Measurements from ENCODE around the gene CASQ2. TPM values are rescaled to one million over a fixed set of nuclear protein-coding genes. Genes with fewer than 3 reads are reported as not detected.

The CASQ2 gene
- total RNA-seq, 1 donor from 2014 or later, result 0.11 TPM

GRCh38 chr1:115755456-115756370 is 12.8 kb downstream of the CASQ2 start:
- Mint-ChIP-seq H3K4me3 (ENCODE audit: unreplicated experiment) (no peak overlapping the region), H3K27me3 (ENCODE audit: low read depth, unreplicated experiment) (peaks cover 19% of the 10 kb centered on the region), H3K36me3 (ENCODE audit: low read depth, unreplicated experiment) (peaks cover 1% of the 10 kb centered on the region), H3K4me1 (ENCODE audit: low read depth, unreplicated experiment) (no peaks in the 10 kb centered on the region), H3K27ac (ENCODE audit: unreplicated experiment) (no peak overlapping the region), H3K9me3 (ENCODE audit: unreplicated experiment) (peaks cover 6% of the 10 kb centered on the region)
- no peak overlapping the region for H3K9ac ChIP-seq (ENCODE audit: low read length)
- no peaks in the 10 kb centered on the region for H3K9me3 ChIP-seq (ENCODE audit: insufficient read depth, low read depth, low read length)
- no peak overlapping the region for H3K4me3 ChIP-seq (ENCODE audit: insufficient read depth, low read depth, low read length)
- H2AFZ ChIP-seq (ENCODE audit: low read depth, low read length), result no peak overlapping the region
- no peaks in the 10 kb centered on the region for H4K20me1 ChIP-seq (ENCODE audit: insufficient read depth, low read length)
- no peaks in the 10 kb centered on the region for H3K36me3 ChIP-seq (ENCODE audit: insufficient read depth, low read length)
- H3K4me1 ChIP-seq (ENCODE audit: insufficient read depth, low read length), result no peaks in the 10 kb centered on the region
- H3K4me2 ChIP-seq (ENCODE audit: low read length), result no peak overlapping the region
- FAIRE-seq (no peak), DNase-seq (ENCODE audit: low read depth) (no peak)
- no peaks in the 10 kb centered on the region for H3K79me2 ChIP-seq (ENCODE audit: insufficient read depth, low read length)
- no peak overlapping the region for H3K27ac ChIP-seq (ENCODE audit: low read depth, low read length)
- H3K27me3 ChIP-seq (ENCODE audit: insufficient read depth, low read length), result no peaks in the 10 kb centered on the region
- no peak for TF ChIP-seq EZH2 (IDR thresholded peaks at IDR 0.05; ENCODE audit: insufficient read depth, low read length)
- TF ChIP-seq, protein P1, sequence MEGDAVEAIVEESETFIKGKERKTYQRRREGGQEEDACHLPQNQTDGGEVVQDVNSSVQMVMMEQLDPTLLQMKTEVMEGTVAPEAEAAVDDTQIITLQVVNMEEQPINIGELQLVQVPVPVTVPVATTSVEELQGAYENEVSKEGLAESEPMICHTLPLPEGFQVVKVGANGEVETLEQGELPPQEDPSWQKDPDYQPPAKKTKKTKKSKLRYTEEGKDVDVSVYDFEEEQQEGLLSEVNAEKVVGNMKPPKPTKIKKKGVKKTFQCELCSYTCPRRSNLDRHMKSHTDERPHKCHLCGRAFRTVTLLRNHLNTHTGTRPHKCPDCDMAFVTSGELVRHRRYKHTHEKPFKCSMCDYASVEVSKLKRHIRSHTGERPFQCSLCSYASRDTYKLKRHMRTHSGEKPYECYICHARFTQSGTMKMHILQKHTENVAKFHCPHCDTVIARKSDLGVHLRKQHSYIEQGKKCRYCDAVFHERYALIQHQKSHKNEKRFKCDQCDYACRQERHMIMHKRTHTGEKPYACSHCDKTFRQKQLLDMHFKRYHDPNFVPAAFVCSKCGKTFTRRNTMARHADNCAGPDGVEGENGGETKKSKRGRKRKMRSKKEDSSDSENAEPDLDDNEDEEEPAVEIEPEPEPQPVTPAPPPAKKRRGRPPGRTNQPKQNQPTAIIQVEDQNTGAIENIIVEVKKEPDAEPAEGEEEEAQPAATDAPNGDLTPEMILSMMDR (IDR thresholded peaks at IDR 0.05; ENCODE audit: insufficient read depth, low read depth, low read length), result no peak

- peaks cover under 1% of the 10 kb centered on the region for H3K4me1 ChIP-seq (ENCODE audit: insufficient read depth, low read length)
- no peak for TF ChIP-seq EZH2 (IDR thresholded peaks at IDR 0.05; ENCODE audit: insufficient read depth, low read length)
- TF ChIP-seq, protein P1 (IDR thresholded peaks at IDR 0.05; ENCODE audit: insufficient read depth, low read depth, low read length), result no peak
- Mint-ChIP-seq H3K27ac (ENCODE audit: unreplicated experiment) (no peak overlapping the region), H3K36me3 (ENCODE audit: low read depth, unreplicated experiment) (peaks cover 1% of the 10 kb centered on the region), H3K9me3 (ENCODE audit: unreplicated experiment) (no peaks in the 10 kb centered on the region), H3K4me3 (ENCODE audit: unreplicated experiment) (no peak overlapping the region), H3K27me3 (ENCODE audit: low read depth, unreplicated experiment) (peaks cover 22% of the 10 kb centered on the region), H3K4me1 (ENCODE audit: low read depth, unreplicated experiment) (no peaks in the 10 kb centered on the region)
- H3K9me3 ChIP-seq (ENCODE audit: insufficient read depth, low read depth, low read length), result no peaks in the 10 kb centered on the region
- no peak overlapping the region for H3K4me3 ChIP-seq (ENCODE audit: insufficient read depth, low read depth, low read length)
- no peak overlapping the region for H3K4me2 ChIP-seq (ENCODE audit: low read length)
- no peak overlapping the region for H2AFZ ChIP-seq (ENCODE audit: low read depth, low read length)
- no peaks in the 10 kb centered on the region for H4K20me1 ChIP-seq (ENCODE audit: insufficient read depth, low read length)
- no peaks in the 10 kb centered on the region for H3K79me2 ChIP-seq (ENCODE audit: insufficient read depth, low read length)
- H3K27ac ChIP-seq (ENCODE audit: low read depth, low read length), result no peak overlapping the region
- no peak for DNase-seq (ENCODE audit: low read depth)
- H3K9ac ChIP-seq (ENCODE audit: low read length), result no peak overlapping the region
- no peaks in the 10 kb centered on the region for H3K27me3 ChIP-seq (ENCODE audit: insufficient read depth, low read length)
- FAIRE-seq, result no peak
- H3K36me3 ChIP-seq (ENCODE audit: insufficient read depth, low read length), result no peaks in the 10 kb centered on the region
Measured at GRCh38 chr1:115753830-115754229, 14.7 kb downstream of the CASQ2 start.

DNA sequence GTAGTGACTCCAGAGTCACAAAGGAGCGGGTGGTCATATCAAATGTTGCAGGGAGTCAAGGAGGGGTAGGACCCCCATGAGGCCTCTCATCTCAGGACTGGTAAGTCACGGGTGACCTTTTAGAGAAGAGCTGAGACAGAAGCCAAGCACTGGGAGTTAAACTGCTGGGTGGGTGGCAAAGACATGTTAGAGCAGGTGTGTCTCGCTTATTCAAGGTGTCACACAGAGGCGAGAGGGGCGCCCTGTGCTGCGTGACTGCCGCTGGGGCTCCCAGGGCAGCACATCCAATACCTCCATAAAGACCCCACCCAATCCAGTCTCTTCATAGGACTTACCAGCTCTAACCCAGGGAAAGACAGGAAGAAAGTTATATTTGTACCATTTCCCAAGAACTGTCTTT is 15.2 kb downstream of the CASQ2 start:
- FAIRE-seq (no peak), DNase-seq (ENCODE audit: low read depth) (no peak)
- H3K36me3 ChIP-seq (ENCODE audit: insufficient read depth, low read length), result no peaks in the 10 kb centered on the region
- H3K27me3 Mint-ChIP-seq (ENCODE audit: low read depth, unreplicated experiment), result peaks cover 22% of the 10 kb centered on the region
- peaks cover 3% of the 10 kb centered on the region for H3K4me1 ChIP-seq (ENCODE audit: insufficient read depth, low read length)
- H3K36me3 Mint-ChIP-seq (ENCODE audit: low read depth, unreplicated experiment), result peaks cover 1% of the 10 kb centered on the region
- H2AFZ ChIP-seq (ENCODE audit: low read depth, low read length), result no peak overlapping the region
- H3K9me3 ChIP-seq (ENCODE audit: insufficient read depth, low read depth, low read length), result no peaks in the 10 kb centered on the region
- H3K79me2 ChIP-seq (ENCODE audit: insufficient read depth, low read length), result no peaks in the 10 kb centered on the region
- no peaks in the 10 kb centered on the region for H3K9me3 Mint-ChIP-seq (ENCODE audit: unreplicated experiment)
- no peak overlapping the region for H3K4me3 ChIP-seq (ENCODE audit: insufficient read depth, low read depth, low read length)
- H3K4me2 ChIP-seq (ENCODE audit: low read length), result no peak overlapping the region
- H3K27ac Mint-ChIP-seq (ENCODE audit: unreplicated experiment), result no peak overlapping the region
- H3K9ac ChIP-seq (ENCODE audit: low read length), result no peak overlapping the region
- no peak for TF ChIP-seq EZH2 (IDR thresholded peaks at IDR 0.05; ENCODE audit: insufficient read depth, low read length)
- TF ChIP-seq, protein P1 (IDR thresholded peaks at IDR 0.05; ENCODE audit: insufficient read depth, low read depth, low read length), result no peak
- no peaks in the 10 kb centered on the region for H3K27me3 ChIP-seq (ENCODE audit: insufficient read depth, low read length)
- no peaks in the 10 kb centered on the region for H4K20me1 ChIP-seq (ENCODE audit: insufficient read depth, low read length)
- no peak overlapping the region for H3K27ac ChIP-seq (ENCODE audit: low read depth, low read length)
- H3K4me3 Mint-ChIP-seq (ENCODE audit: unreplicated experiment), result no peak overlapping the region
- H3K4me1 Mint-ChIP-seq (ENCODE audit: low read depth, unreplicated experiment), result no peaks in the 10 kb centered on the region

Measured in astrocyte (in vitro differentiated cells and primary cell).